Retinal pigment epithelial cell (primary cell): ENCODE results near the gene ARID3B.

ENCODE experiments used
- DNase-seq: peaks from one replicate; pipeline ENCODE4 v3.0.0-alpha.2; 2010; ENCODE audit warnings: low read depth
- H3K4me3 ChIP-seq: 2 replicates; pipeline ENCODE4 v1.5.1; 2011; ENCODE audit warnings: mild to moderate bottlenecking, low read length, control low read depth, moderate library complexity
- CTCF ChIP-seq: conservative IDR thresholded peaks from 2 replicates; pipeline ENCODE4 v1.5.1; 2011; ENCODE audit warnings: low read depth, low read length, control low read depth, inconsistent platforms

Gene ARID3B

GRCh38 chr15:74579001-74579400 is 38.0 kb downstream of the ARID3B start:
- no peak for DNase-seq
- no peak for TF ChIP-seq CTCF
- no peak overlapping the region for H3K4me3 ChIP-seq

- no peak for DNase-seq
Observed at GRCh38 chr15:74580538-74581350, 39.7 kb downstream of the ARID3B start.

GRCh38 chr15:74584204-74584603 is 43.2 kb downstream of the ARID3B start:
- H3K4me3 ChIP-seq = no peak overlapping the region
- no peak for DNase-seq
- no peak for TF ChIP-seq CTCF

More at GRCh38 chr15:74580538-74581350, 39.7 kb downstream of the ARID3B start:
- TF ChIP-seq CTCF = no peak
- no peak overlapping the region for H3K4me3 ChIP-seq

- DNase-seq = no peak
- H3K4me3 ChIP-seq = no peak overlapping the region
- TF ChIP-seq CTCF = no peak
Observed at GRCh38 chr15:74584779-74585178, 43.8 kb downstream of the ARID3B start.

- TF ChIP-seq CTCF = no peak
Observed at GRCh38 chr15:74585191-74585590, 44.2 kb downstream of the ARID3B start.

GRCh38 chr15:74585857-74586256 is 44.8 kb downstream of the ARID3B start:
- no peak for TF ChIP-seq CTCF
- no peak for DNase-seq
- no peak overlapping the region for H3K4me3 ChIP-seq

More at GRCh38 chr15:74585191-74585590, 44.2 kb downstream of the ARID3B start:
- H3K4me3 ChIP-seq = no peak overlapping the region
- no peak for DNase-seq

- H3K4me3 ChIP-seq = no peak overlapping the region
- TF ChIP-seq CTCF = no peak
- no peak for DNase-seq
Observed at GRCh38 chr15:74589826-74590225, 48.8 kb downstream of the ARID3B start.
